Measurements from ENCODE around the gene TMBIM6. TPM values are rescaled to one million over a fixed set of nuclear protein-coding genes. Genes with fewer than 3 reads are reported as not detected.

TMBIM6 gene
- total RNA-seq, 2 donors from 2014 or later: 196 to 248 TPM

GRCh38 chr12:49801141-49802063, 60.0 kb downstream of the TMBIM6 start:
- Histone ChIP-seq H3K27ac (peak overlapping the region; percentile 56 to 60), H3K27me3 (no peaks in the 10 kb centered on the region), H3K4me1 (peaks cover 0 to 25% of the 10 kb centered on the region in 2 donors), H3K4me3 (no peak overlapping the region), H3K36me3 (peaks cover 81% of the 10 kb centered on the region), H3K9me3 (no peaks in the 10 kb centered on the region)
- no peak for TF ChIP-seq CTCF (IDR thresholded peaks at IDR 0.05)
- no peak for DNase-seq (ENCODE audit: low spot score)

DNA sequence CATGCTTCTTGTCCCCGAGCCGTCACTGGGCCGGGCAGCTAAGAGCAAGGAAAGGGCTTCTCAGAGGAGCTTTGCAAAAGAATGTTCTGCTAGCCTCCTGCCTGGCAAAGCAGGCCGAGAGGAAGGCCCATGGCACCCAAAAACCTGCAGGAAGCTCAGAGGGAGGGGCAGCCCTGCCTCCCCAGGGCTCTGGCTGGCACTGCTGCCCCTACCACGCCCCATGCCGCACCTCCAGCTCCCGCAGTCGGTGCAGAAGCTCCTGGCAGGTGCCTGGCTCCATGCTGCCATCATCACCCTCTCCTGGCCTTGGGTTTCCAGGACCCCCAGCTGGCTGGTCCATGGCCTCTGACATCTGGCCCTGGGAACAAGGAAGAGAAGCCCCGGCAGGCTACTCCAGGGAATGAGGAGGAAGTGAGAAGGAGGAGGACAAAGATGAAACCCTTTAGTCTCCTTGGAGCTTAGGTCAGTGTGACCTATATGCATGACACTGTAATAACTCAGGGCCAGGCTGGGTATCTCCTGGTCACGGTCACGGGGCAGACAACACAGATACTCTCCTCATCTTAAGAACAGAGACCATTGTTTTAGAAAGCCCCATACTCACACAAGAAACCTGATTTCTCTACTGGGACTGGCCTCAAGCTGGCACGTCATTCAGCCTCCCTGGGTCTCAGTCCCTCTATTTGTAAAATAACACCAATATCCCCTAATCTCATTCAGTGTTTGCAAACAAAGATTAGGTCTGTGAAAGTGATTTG, 62.5 kb downstream of the TMBIM6 start:
- Histone ChIP-seq H3K4me1 (peaks cover 0 to 45% of the 10 kb centered on the region in 2 donors), H3K9me3 (no peaks in the 10 kb centered on the region), H3K27me3 (no peaks in the 10 kb centered on the region), H3K4me3 (no peak overlapping the region), H3K36me3 (peaks cover 56% of the 10 kb centered on the region), H3K27ac (no peak overlapping the region)
- no peak for TF ChIP-seq CTCF (IDR thresholded peaks at IDR 0.05)
- DNase-seq (ENCODE audit: low spot score): no peak

DNA sequence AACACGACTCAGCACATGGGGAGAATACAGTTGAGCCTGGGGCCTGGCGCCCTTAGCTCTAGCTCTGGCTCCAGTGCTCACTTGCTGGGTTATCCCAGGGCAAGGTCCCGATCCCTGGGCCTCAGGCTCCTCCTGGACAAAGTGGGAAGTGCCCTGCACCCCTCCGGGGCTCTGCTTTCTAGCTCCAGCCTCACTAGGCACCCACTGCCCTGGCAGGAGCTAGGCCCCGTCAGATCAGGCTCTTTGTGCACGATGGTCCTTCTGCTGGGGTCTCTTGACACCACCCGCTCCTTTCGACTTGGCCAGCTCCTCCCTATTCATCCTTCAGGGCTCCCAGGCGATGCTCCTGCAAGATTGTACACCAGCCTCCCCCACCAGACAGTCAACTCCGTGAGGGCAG, 63.5 kb downstream of the TMBIM6 start:
- no peak for TF ChIP-seq CTCF (IDR thresholded peaks at IDR 0.05)
- Histone ChIP-seq H3K27me3 (no peaks in the 10 kb centered on the region), H3K4me1 (peaks cover 0 to 55% of the 10 kb centered on the region in 2 donors), H3K27ac (no peak overlapping the region), H3K36me3 (peaks cover 46% of the 10 kb centered on the region), H3K4me3 (no peak overlapping the region), H3K9me3 (no peaks in the 10 kb centered on the region)
- no peak for DNase-seq (ENCODE audit: low spot score)

DNA sequence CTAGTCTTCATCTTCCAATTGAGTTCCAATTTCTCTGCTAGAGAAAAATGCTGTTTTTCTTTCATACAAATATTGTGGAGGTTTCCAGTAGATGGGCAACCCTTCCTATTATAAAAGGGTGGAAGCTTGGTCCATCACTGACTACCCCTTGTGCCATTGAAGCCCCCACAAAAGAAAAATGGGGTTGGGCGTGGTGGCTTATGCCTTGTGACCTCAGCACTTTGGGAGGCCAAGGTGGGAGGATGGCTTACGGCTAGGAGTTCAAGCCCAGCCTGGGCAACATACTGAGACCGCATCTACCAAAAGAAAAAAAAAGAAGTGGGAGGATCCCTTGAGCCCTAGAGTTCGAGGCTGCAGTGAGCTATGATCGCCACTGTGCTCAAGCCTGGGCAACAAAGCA, 64.1 kb downstream of the TMBIM6 start:
- no peak overlapping the region for H3K27ac ChIP-seq
- DNase-seq (ENCODE audit: low spot score): no peak
- peaks cover 0 to 57% of the 10 kb centered on the region in 2 donors for H3K4me1 ChIP-seq

DNA sequence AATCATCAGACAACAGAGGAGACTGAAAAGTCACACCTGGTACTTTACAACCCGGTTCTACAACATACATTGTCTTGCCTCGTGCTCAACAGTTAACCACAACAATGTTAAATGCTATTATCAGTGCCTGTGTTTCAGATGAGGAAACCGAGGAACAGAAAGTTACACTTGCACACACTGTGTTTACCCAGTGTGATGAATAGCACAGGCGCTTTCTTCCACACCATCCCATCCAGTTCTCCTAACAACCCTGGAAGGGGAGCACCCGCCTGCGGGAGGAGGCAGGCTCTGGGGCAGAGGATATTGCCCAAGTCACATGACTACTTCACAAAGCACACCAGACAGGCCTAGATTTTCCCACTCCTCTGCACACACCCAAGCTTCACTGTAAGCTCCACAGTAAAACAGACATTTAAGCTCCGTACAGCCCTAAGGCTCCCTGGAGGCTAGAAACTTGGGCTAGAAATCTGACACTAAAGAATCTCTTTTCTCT, 65.0 kb downstream of the TMBIM6 start:
- H3K9me3 ChIP-seq: no peaks in the 10 kb centered on the region
- H3K4me1 ChIP-seq: peaks cover 0 to 56% of the 10 kb centered on the region in 2 donors

More for the DNA sequence above, 64.1 kb downstream of the TMBIM6 start:
- TF ChIP-seq CTCF (IDR thresholded peaks at IDR 0.05): no peak
- Histone ChIP-seq H3K9me3 (no peaks in the 10 kb centered on the region), H3K27me3 (no peaks in the 10 kb centered on the region), H3K36me3 (peaks cover 40% of the 10 kb centered on the region), H3K4me3 (no peak overlapping the region)

More for the DNA sequence above, 65.0 kb downstream of the TMBIM6 start:
- H3K27ac ChIP-seq: peak overlapping the region in 1 of 2 donors; percentile 10
- H3K4me3 ChIP-seq: no peak overlapping the region
- no peaks in the 10 kb centered on the region for H3K27me3 ChIP-seq
- no peak for DNase-seq (ENCODE audit: low spot score)
- no peak for TF ChIP-seq CTCF (IDR thresholded peaks at IDR 0.05)
- H3K36me3 ChIP-seq: peaks cover 39% of the 10 kb centered on the region
